GM23338 (cell line): ENCODE results near the gene TTC27. TPM values are rescaled to one million over a fixed set of nuclear protein-coding genes. Genes with fewer than 3 reads are reported as not detected.

Experiments used
- ATAC-seq: fragments of 200-7000 bp; cut with Tn5 transposase; 3 replicates; pipeline ENCODE4 v1.9.1; 2020
- DNase-seq: peaks from one replicate; pipeline ENCODE4 v3.0.0-alpha.2; 2015; ENCODE audit warnings: low spot score
- H2AFZ ChIP-seq: fragments of 200-600 bp; sonication (generic); 2 replicates; pipeline ENCODE4 v1.8.0; 2016; ENCODE audit warnings: antibody characterized with exemption, mild to moderate bottlenecking, moderate library complexity
- H3F3A ChIP-seq: fragments of 200-600 bp; sonication (generic); replicated peaks from 2 replicates; pipeline ENCODE4 v1.8.0; 2017; ENCODE audit warnings: antibody characterized with exemption, mixed run types, low read depth
- H3K27ac ChIP-seq: fragments of 200-600 bp; sonication (generic); 2 replicates; pipeline ENCODE4 v1.6.1; 2016; ENCODE audit warnings: low read depth
- H3K27me3 ChIP-seq: fragments of 200-600 bp; sonication (generic); 2 replicates; pipeline ENCODE4 v1.8.0; 2016; ENCODE audit warnings: mild to moderate bottlenecking, mixed run types, moderate library complexity; ENCODE audit not compliant: insufficient read depth
- H3K36me3 ChIP-seq: fragments of 200-600 bp; sonication (generic); 2 replicates; pipeline ENCODE4 v1.8.0; 2016; ENCODE audit warnings: mild to moderate bottlenecking; ENCODE audit not compliant: insufficient read depth
- H3K4me1 ChIP-seq: fragments of 200-600 bp; sonication (generic); 2 replicates; pipeline ENCODE4 v1.8.0; 2016; ENCODE audit warnings: mild to moderate bottlenecking, moderate library complexity; ENCODE audit not compliant: insufficient read depth
- H3K4me2 ChIP-seq: fragments of 200-600 bp; sonication (generic); 2 replicates; pipeline ENCODE4 v1.7.1; 2017; ENCODE audit warnings: mixed run types
- H3K4me3 ChIP-seq: fragments of 200-600 bp; sonication (generic); 2 replicates; pipeline ENCODE4 v1.6.1; 2016; ENCODE audit warnings: mixed run types
- H3K79me2 ChIP-seq: fragments of 200-600 bp; sonication (generic); replicated peaks from 2 replicates; pipeline ENCODE4 v1.8.0; 2017; ENCODE audit warnings: mild to moderate bottlenecking; ENCODE audit not compliant: insufficient read depth
- H3K9me2 ChIP-seq: fragments of 200-600 bp; sonication (generic); 2 replicates; pipeline ENCODE4 v1.8.0; 2017; ENCODE audit not compliant: insufficient read depth
- H4K20me1 ChIP-seq: fragments of 200-600 bp; sonication (generic); replicated peaks from 2 replicates; pipeline ENCODE4 v1.8.0; 2017; ENCODE audit warnings: mild to moderate bottlenecking; ENCODE audit not compliant: insufficient read depth
- H3K27ac Mint-ChIP-seq: 2 replicates; pipeline ENCODE4 v1.8.0; 2020; ENCODE audit warnings: inconsistent platforms, mild to moderate bottlenecking, moderate library complexity, mixed read lengths
- H3K27me3 Mint-ChIP-seq: 3 replicates; pipeline ENCODE4 v1.8.0; 2022; ENCODE audit warnings: low read depth, mild to moderate bottlenecking, moderate library complexity, mixed read lengths, inconsistent platforms; ENCODE audit not compliant: insufficient read depth, poor library complexity
- H3K36me3 Mint-ChIP-seq: 3 replicates; pipeline ENCODE4 v1.8.0; 2021; ENCODE audit warnings: low read depth, mild to moderate bottlenecking, inconsistent platforms, moderate library complexity, mixed read lengths
- H3K4me1 Mint-ChIP-seq: 3 replicates; pipeline ENCODE4 v1.8.0; 2020; ENCODE audit warnings: mild to moderate bottlenecking, inconsistent platforms, mixed read lengths
- H3K4me3 Mint-ChIP-seq: 3 replicates; pipeline ENCODE4 v1.8.0; 2021; ENCODE audit warnings: moderate library complexity, mild to moderate bottlenecking, inconsistent platforms, mixed read lengths
- H3K9me3 Mint-ChIP-seq: 3 replicates; pipeline ENCODE4 v1.8.0; 2020; ENCODE audit warnings: moderate library complexity, mild to moderate bottlenecking, inconsistent platforms, mixed read lengths
- ETS1 ChIP-seq: IDR thresholded peaks from 2 replicates; pipeline ENCODE4 v1.6.1; 2016; ENCODE audit warnings: antibody characterized with exemption
- JUNB ChIP-seq: IDR thresholded peaks from one replicate; pipeline ENCODE4 v1.6.1; 2016; ENCODE audit warnings: antibody characterized with exemption; ENCODE audit not compliant: unreplicated experiment
- NANOG ChIP-seq: IDR thresholded peaks from 2 replicates; pipeline ENCODE4 v1.6.1; 2016; ENCODE audit warnings: antibody characterized with exemption, borderline replicate concordance
- STAT1 ChIP-seq: IDR thresholded peaks from one replicate; pipeline ENCODE4 v1.6.1; 2016; ENCODE audit warnings: antibody characterized with exemption; ENCODE audit not compliant: unreplicated experiment
- polyA plus RNA-seq: library from polyadenylated mRNA; unstranded; fragments of >200 nt; fragmentation: Nextera tagmentation; extraction: Ambion mirVana; gene quantifications from 2 replicates; pipeline ENCODE4 v1.2.1, GENCODE V29; 2016
- total RNA-seq: library from RNA; depleted of rRNA; stranded (reverse); fragments of >200 nt; shearing (Covaris generic); gene quantifications from 2 replicates; pipeline ENCODE4 v1.2.3, GENCODE V29; 2014
- TF ChIP-seq, protein P1 (sequence below): fragments of 250-450 bp; sonication (Bioruptor Pico); IDR thresholded peaks from 2 replicates; pipeline ENCODE4 v1.5.0; 2020; ENCODE audit warnings: mild to moderate bottlenecking, moderate library complexity

TTC27 gene
- total and polyA plus RNA-seq, 2 experiments from 2014 or later: 11.8 to 41.3 TPM

- no peak overlapping the region for H3K4me2 ChIP-seq
Observed at GRCh38 chr2:32714521-32714920, 86.7 kb downstream of the TTC27 start.

GRCh38 chr2:32715391-32715841 lies 87.6 kb downstream of the TTC27 start:
- Histone ChIP-seq H3K4me1 (no peaks in the 10 kb centered on the region), H4K20me1 (peaks cover 4% of the 10 kb centered on the region; the same call in 1 of the 2 replicates), H2AFZ (no peak overlapping the region), H3K27me3 (no peaks in the 10 kb centered on the region), H3K27ac (no peak overlapping the region), H3K9me2 (no peaks in the 10 kb centered on the region; the same call in 1 of the 2 replicates), H3K79me2 (no peaks in the 10 kb centered on the region), H3F3A (no peaks in the 10 kb centered on the region), H3K36me3 (no peaks in the 10 kb centered on the region), H3K4me3 (no peak overlapping the region), H3K4me2 (no peak overlapping the region)
- no peaks in the 10 kb centered on the region for H3K27me3 Mint-ChIP-seq
- peaks cover 19% of the 10 kb centered on the region; the same call in 2 of the 3 replicates for H3K36me3 Mint-ChIP-seq
- no peaks in the 10 kb centered on the region for H3K4me1 Mint-ChIP-seq
- ATAC-seq: no peak
- DNase-seq: no peak
- no peaks in the 10 kb centered on the region; the same call in 2 of the 3 replicates for H3K9me3 Mint-ChIP-seq
- no peak overlapping the region for H3K4me3 Mint-ChIP-seq
- TF ChIP-seq, protein P1, sequence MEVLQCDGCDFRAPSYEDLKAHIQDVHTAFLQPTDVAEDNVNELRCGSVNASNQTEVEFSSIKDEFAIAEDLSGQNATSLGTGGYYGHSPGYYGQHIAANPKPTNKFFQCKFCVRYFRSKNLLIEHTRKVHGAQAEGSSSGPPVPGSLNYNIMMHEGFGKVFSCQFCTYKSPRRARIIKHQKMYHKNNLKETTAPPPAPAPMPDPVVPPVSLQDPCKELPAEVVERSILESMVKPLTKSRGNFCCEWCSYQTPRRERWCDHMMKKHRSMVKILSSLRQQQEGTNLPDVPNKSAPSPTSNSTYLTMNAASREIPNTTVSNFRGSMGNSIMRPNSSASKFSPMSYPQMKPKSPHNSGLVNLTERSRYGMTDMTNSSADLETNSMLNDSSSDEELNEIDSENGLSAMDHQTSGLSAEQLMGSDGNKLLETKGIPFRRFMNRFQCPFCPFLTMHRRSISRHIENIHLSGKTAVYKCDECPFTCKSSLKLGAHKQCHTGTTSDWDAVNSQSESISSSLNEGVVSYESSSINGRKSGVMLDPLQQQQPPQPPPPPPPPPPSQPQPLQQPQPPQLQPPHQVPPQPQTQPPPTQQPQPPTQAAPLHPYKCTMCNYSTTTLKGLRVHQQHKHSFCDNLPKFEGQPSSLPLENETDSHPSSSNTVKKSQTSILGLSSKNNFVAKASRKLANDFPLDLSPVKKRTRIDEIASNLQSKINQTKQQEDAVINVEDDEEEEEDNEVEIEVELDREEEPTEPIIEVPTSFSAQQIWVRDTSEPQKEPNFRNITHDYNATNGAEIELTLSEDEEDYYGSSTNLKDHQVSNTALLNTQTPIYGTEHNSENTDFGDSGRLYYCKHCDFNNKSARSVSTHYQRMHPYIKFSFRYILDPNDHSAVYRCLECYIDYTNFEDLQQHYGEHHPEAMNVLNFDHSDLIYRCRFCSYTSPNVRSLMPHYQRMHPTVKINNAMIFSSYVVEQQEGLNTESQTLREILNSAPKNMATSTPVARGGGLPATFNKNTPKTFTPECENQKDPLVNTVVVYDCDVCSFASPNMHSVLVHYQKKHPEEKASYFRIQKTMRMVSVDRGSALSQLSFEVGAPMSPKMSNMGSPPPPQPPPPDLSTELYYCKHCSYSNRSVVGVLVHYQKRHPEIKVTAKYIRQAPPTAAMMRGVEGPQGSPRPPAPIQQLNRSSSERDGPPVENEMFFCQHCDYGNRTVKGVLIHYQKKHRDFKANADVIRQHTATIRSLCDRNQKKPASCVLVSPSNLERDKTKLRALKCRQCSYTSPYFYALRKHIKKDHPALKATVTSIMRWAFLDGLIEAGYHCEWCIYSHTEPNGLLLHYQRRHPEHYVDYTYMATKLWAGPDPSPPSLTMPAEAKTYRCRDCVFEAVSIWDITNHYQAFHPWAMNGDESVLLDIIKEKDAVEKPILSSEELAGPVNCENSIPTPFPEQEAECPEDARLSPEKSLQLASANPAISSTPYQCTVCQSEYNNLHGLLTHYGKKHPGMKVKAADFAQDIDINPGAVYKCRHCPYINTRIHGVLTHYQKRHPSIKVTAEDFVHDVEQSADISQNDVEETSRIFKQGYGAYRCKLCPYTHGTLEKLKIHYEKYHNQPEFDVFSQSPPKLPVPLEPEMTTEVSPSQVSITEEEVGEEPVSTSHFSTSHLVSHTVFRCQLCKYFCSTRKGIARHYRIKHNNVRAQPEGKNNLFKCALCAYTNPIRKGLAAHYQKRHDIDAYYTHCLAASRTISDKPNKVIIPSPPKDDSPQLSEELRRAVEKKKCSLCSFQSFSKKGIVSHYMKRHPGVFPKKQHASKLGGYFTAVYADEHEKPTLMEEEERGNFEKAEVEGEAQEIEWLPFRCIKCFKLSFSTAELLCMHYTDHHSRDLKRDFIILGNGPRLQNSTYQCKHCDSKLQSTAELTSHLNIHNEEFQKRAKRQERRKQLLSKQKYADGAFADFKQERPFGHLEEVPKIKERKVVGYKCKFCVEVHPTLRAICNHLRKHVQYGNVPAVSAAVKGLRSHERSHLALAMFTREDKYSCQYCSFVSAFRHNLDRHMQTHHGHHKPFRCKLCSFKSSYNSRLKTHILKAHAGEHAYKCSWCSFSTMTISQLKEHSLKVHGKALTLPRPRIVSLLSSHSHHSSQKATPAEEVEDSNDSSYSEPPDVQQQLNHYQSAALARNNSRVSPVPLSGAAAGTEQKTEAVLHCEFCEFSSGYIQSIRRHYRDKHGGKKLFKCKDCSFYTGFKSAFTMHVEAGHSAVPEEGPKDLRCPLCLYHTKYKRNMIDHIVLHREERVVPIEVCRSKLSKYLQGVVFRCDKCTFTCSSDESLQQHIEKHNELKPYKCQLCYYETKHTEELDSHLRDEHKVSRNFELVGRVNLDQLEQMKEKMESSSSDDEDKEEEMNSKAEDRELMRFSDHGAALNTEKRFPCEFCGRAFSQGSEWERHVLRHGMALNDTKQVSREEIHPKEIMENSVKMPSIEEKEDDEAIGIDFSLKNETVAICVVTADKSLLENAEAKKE (CRISPR knock-in tag): no peak
- TF ChIP-seq JUNB: no peak
- TF ChIP-seq ETS1: no peak
- TF ChIP-seq STAT1: no peak
- no peak overlapping the region for H3K27ac Mint-ChIP-seq

More at GRCh38 chr2:32714521-32714920, 86.7 kb downstream of the TTC27 start:
- no peaks in the 10 kb centered on the region for H3K36me3 ChIP-seq
- H3K4me3 ChIP-seq: no peak overlapping the region
- H3K9me2 ChIP-seq: no peaks in the 10 kb centered on the region; the same call in 1 of the 2 replicates
- no peaks in the 10 kb centered on the region for H3K27me3 Mint-ChIP-seq
- no peaks in the 10 kb centered on the region; the same call in 1 of the 2 replicates for H4K20me1 ChIP-seq
- DNase-seq (no peak), ATAC-seq (no peak)
- H3F3A ChIP-seq: no peaks in the 10 kb centered on the region
- no peak overlapping the region for H2AFZ ChIP-seq
- H3K27ac Mint-ChIP-seq: no peak overlapping the region
- no peak overlapping the region for H3K27ac ChIP-seq
- H3K36me3 Mint-ChIP-seq: peaks cover 19% of the 10 kb centered on the region; the same call in 2 of the 3 replicates
- no peaks in the 10 kb centered on the region; the same call in 2 of the 3 replicates for H3K9me3 Mint-ChIP-seq
- H3K27me3 ChIP-seq: no peaks in the 10 kb centered on the region
- H3K4me1 ChIP-seq: no peaks in the 10 kb centered on the region
- H3K4me1 Mint-ChIP-seq: no peaks in the 10 kb centered on the region
- H3K79me2 ChIP-seq: no peaks in the 10 kb centered on the region
- no peak for TF ChIP-seq NANOG
- H3K4me3 Mint-ChIP-seq: no peak overlapping the region
